ENCODE results near the gene TTC14.
"Not testable (repeated sequence)": the region's sequence is repeated elsewhere in the genome, so short reads cannot be mapped to it uniquely, and the experiment has no call there.

The TTC14 gene

DNA sequence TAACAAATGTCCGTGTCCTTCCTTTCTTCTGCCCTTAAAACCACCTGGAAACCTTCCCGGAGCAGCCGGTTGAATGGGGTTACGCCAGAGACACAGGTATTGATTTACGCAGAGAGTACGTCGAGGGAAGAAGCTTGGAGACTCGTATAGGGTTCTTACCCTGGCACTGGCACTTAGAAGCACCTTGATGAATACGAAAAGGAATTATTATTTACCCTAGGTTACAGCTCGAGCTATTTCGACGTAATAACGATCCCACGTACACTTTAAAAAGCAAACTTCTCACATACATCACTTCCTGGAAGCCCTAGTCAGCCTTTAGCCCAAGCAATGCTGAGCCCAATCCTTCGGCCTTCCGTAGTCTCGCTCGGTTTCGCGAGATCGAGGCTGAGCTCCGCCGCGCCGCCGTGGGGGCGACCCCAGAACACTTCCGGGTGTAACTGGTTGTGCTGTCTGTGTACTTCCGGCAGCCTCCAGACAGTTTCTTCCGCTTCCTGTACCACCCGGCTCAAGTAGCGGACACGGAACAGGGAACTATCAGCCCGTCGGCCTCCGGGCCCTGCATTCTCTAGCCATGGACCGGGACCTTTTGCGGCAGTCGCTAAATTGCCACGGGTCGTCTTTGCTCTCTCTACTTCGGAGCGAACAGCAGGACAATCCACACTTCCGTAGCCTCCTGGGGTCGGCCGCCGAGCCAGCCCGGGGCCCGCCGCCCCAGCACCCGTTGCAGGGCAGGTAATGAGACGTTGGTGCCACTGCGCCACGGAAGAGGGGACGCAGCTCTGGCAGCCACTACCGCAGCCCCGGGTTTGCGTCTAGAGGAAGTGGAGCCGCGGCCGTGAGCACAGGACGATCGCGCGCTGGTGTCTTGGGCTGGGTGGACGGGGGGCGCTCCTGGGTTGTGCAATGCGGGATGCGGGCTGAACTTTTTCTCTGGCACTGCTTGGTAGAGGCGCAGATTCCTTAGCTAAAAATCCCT is at the start of gene TTC14:
Gene TTC14 (plus strand): TSS at position 476 of the 979 bp plus-strand sequence. CDS start 99 bp downstream, at position 575.
- peak; percentile 90 for DNase-seq (ENCODE audit: low spot score)

DNA sequence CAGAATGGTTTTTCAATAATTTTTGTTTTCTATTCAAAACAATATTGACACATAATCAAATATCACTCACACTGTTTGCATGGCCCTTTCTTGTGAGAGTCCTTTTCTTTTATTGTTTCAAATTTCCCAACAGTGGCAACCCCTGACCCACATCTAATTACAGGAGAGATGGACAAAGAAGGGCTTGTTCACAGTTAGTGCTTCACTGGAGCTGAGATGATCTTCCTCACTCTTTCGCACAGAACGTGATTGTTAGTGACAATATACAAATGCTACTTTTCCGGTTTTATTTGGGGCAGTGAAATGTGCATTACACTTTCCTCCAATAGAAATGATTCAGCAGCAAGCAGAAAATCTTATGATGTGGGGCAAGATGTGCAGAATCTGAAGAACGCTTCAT is 38.6 kb upstream of the TTC14 start:
- DNase-seq (ENCODE audit: low spot score): no peak

DNA sequence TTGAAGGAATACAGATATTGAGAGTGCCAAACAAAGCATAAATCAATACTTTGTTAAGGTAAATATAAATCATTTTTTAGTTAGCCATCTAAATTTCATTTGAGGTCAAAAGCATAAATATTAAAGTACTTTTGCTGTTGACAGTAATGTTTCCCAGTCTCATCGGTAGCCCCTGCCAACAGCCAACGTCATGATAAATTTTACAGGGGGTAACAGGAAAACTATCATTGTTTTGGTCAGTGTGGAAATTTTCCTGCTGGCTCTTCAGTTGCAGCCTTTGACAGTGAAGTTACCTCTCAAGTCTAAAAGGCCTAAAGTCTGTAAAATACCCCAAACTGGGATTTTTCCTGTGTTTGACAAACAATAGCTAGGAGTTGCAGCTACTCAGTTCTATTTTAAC is 37.3 kb upstream of the TTC14 start:
- DNase-seq (ENCODE audit: low spot score): no peak

- no peak for DNase-seq (ENCODE audit: low spot score)
Observed at GRCh38 chr3:180570238-180570637, 31.7 kb upstream of the TTC14 start.

DNA sequence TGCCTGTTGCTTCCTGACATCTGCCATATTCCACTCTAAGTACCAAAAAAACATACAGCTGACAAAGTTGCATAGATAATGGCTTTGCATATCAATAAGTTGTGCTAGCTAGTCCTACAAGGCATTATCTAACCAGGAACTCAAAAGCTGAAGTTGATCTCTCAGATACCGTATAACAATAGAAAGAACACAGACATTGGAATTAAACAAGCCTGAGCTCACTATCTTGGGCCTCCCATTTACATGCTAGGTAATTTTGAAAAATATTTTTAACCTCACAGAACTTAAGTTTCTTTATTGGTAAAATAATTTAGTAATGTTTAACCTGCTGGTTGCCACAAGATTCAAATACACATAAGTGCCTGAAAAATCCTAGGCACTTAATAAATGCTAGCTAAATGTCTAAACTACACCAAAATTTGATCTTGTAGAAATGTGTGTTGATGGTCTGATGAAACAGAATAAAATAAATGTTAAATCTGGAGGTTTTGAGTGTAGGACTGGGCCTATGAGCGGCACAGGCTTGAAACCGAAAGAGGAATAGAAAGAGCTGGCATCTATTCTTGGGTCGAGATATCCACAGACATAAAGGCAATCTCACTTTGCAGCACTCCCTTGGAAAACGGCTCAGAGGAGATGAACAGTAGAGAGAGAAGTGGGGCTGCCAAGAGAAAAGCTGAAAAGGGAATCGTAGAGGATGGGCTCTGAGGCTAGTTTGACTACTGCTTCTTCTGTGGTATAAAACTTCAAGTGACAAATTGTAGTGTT is 29.9 kb upstream of the TTC14 start:
- DNase-seq (ENCODE audit: low spot score): no peak

- DNase-seq (ENCODE audit: low spot score): no peak
Observed at GRCh38 chr3:180575571-180575970, 26.4 kb upstream of the TTC14 start.

GRCh38 chr3:180580934-180581333 is 21.0 kb upstream of the TTC14 start:
- DNase-seq (ENCODE audit: low spot score): no peak

DNA sequence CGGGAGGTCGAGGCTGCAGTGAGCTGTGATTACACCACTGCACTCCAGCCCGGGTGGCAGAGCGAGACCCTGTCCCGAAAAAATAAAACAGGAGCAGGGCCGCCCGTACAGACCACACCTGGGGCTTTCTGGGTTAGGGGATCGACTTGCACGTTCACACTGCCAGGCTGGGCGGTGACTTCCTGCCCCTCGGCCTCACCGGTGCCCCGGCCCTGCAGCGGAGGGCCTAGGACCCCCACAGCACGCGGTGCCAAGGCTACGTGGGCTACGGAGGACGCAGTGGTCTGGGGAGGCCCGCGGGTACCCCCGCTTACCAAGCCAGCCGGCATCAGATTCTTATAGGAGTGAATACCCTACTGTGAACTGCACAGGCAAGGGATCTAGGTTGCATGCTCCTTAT is 11.6 kb upstream of the TTC14 start:
- no peak for DNase-seq (ENCODE audit: low spot score)

DNA sequence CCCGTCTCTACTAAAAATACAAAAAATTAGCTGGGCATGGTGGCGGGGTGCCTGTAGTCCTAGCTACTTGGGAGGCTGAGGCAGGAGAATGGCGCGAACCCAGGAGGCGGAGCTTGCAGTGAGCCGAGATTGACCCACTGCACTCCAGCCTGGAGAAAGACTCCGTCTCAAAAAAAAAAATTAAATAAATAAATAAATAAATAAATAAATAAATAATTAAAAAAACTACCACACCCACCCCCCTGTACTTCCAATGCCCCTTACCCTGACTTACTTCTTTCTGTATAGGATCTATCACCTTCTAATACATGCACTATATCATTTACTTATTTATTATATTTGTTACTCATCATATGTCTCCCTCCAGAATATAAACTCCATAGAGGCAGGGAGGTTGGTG is 8.3 kb upstream of the TTC14 start:
- DNase-seq (ENCODE audit: low spot score): not testable (repeated sequence)

- peak; percentile 17 for DNase-seq (ENCODE audit: low spot score)
Observed at GRCh38 chr3:180594631-180595558, 7.1 kb upstream of the TTC14 start.

DNA sequence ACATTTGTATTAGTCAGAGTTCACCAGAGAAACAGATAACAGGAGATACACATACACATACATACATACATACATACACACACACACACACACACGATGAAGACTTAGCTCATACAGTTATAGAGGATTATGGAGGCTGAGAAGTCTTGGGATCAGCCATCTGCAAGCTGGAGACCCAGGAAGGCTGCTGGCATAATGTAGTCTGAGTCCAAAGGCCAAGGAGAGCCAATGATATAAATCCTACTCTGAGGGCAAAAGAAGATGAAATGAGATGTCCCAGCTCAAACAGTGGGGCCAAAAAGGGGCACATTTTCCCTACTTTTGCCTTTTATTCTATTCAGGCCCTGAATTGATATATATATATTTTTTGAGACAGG is 6.4 kb upstream of the TTC14 start:
- no peak for DNase-seq (ENCODE audit: low spot score)

DNA sequence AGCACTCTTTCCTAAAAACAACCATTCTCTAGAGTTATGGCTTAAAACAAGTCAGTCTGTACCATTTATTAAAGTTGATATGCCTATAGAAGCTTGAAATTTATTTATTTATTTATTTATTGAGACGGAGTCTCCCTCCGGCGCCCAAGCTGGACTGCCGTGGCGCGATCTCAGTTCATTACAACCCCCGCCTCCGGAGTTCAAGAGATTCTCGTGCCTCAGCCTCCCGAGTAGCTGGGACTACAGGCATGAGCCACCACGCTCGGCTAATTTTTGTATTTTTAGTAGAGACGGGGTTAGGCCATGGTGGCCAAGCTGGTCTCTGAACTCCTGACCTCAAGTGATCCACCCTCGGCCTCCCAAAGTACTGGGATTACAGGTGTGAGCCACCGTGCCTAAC is 1.5 kb upstream of the TTC14 start:
- DNase-seq (ENCODE audit: low spot score): no peak

GRCh38 chr3:180611006-180611405 is 9.0 kb downstream of the TTC14 start:
- no peak for DNase-seq (ENCODE audit: low spot score)

DNA sequence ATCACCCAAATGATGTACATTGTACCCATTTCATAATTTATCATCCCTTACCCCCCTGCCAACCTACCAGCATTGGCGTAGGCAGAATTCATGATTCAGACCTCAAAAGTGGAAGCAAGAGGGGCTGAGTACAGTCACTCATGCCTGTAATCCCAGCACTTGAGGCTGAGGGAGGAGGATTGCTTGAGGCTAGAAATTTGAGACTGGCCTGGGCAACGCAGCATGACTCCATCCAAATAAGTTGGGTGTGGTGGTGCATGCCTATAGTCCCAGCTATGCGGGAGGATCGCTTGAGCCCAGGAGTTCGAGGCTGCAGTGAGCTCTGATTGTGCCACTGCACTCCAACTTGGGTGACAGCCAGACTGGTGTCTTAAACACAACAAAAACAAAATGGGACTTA is 10.4 kb downstream of the TTC14 start:
- DNase-seq (ENCODE audit: low spot score): no peak

- no peak for DNase-seq (ENCODE audit: low spot score)
Observed at GRCh38 chr3:180615954-180616353, 14.0 kb downstream of the TTC14 start.

GRCh38 chr3:180617049-180617448 is 15.1 kb downstream of the TTC14 start:
- no peak for DNase-seq (ENCODE audit: low spot score)

GRCh38 chr3:180618563-180618962 is 16.6 kb downstream of the TTC14 start:
- not testable (repeated sequence) for DNase-seq (ENCODE audit: low spot score)

- no peak for DNase-seq (ENCODE audit: low spot score)
Observed at GRCh38 chr3:180619723-180620122, 17.8 kb downstream of the TTC14 start.

- no peak for DNase-seq (ENCODE audit: low spot score)
Observed at GRCh38 chr3:180624714-180625113, 22.8 kb downstream of the TTC14 start.

- no peak for DNase-seq (ENCODE audit: low spot score)
Observed at GRCh38 chr3:180626844-180627243, 24.9 kb downstream of the TTC14 start.

DNA sequence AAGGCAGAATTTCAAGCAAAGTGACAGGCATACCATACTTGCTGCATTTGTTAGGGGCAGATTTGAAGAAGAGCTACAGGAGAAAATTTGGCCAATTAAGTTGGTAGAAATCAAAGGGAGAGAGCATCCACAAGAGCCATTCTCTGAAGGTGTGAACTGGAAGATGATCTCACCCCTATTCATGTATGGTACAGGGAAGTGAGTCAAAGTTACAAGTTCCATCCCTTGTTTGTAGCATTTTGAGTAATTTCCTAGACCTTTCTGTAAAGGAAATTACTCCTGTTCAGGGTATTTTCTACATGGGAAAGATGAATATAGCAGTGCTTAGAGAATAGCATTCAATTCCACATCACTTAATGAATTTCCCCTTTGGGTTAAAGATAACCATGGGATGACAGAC is 28.4 kb downstream of the TTC14 start:
- no peak for DNase-seq (ENCODE audit: low spot score)

DNA sequence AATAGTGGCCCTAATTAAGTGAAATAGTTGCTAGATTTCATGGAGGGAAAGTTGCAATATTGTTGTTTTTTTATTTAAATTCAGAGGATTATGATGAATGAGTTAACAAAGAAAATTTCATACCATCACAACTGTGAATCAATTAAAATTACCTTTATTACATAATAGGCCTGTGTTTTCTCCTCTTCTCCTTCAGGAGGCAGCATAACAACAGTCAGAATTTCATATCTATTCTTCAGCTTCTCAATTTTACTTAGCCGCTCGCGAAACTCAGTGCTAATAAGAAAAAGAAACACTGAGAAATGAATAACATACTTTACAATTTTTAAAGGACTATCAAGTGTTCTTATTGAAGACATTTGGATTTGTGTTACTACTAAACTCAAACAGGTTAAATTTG is 29.4 kb downstream of the TTC14 start:
- no peak for DNase-seq (ENCODE audit: low spot score)

Measured in hepatic stellate cell (primary cell).